ENCODE data around the gene SLC15A1.

DNA sequence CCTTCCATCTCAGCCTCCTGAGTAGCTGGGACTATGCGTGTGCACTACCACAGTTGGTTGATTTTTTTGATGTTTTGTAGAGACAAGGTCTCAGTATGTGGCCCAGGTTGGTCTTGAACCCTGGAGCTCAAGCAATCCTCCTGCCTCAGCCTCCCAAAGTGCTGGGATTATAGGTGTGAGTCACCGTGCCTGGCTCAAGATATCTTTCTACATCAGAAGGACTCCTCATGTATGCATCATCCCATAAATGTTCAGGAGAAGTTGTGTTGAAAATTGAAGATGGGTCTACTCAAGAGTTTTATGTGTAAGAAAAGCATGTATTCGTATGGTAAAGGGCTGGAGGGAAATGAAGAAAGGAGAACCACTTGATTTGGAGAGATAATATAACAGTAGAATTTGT is 103.8 kb downstream of the SLC15A1 start:
- TF ChIP-seq POLR2A (IDR thresholded peaks at IDR 0.05): no peak
- TF ChIP-seq, protein P1, sequence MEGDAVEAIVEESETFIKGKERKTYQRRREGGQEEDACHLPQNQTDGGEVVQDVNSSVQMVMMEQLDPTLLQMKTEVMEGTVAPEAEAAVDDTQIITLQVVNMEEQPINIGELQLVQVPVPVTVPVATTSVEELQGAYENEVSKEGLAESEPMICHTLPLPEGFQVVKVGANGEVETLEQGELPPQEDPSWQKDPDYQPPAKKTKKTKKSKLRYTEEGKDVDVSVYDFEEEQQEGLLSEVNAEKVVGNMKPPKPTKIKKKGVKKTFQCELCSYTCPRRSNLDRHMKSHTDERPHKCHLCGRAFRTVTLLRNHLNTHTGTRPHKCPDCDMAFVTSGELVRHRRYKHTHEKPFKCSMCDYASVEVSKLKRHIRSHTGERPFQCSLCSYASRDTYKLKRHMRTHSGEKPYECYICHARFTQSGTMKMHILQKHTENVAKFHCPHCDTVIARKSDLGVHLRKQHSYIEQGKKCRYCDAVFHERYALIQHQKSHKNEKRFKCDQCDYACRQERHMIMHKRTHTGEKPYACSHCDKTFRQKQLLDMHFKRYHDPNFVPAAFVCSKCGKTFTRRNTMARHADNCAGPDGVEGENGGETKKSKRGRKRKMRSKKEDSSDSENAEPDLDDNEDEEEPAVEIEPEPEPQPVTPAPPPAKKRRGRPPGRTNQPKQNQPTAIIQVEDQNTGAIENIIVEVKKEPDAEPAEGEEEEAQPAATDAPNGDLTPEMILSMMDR (IDR thresholded peaks at IDR 0.05): no peak
